Endothelial cell of umbilical vein (primary cell): Measurements from ENCODE around the gene TFDP1. TPM values are rescaled to one million over a fixed set of nuclear protein-coding genes. Genes with fewer than 3 reads are reported as not detected.

Experiments used
- BruUV-seq: library from RNA; stranded (reverse); fragments of 400-500 nt; replicated peaks from 2 replicates; lab custom pipeline; 2021; lab: Mats Ljungman, UMichigan
- CTCF ChIA-PET: fragments of 300-600, 350-600 bp; sonication (Branson Sonifier 250); formaldehyde crosslinking; loops from one replicate; lab custom pipeline; 2021; ENCODE audit warnings: antibody characterized with exemption, inconsistent platforms; lab: Charles Lee
- POLR2A ChIA-PET: fragments of 300-600, 350-600 bp; sonication (Branson Sonifier 250); formaldehyde crosslinking; loops from one replicate; lab custom pipeline; 2021; ENCODE audit warnings: antibody characterized with exemption, inconsistent platforms; lab: Charles Lee
- DNase-seq: peaks from one replicate; pipeline ENCODE4 v3.0.0-alpha.2; 2011; ENCODE audit warnings: low read depth, low spot score
- FAIRE-seq: peaks from 2 replicates; lab custom pipeline; 2011; peaks lifted over from hg19 to GRCh38; lab: Jason Lieb, UNC
- H2AFZ ChIP-seq: 2 replicates; pipeline ENCODE4 v1.6.0; 2012; ENCODE audit warnings: low read depth, low read length, control low read depth, inconsistent platforms
- H3K27ac ChIP-seq: 2 replicates; pipeline ENCODE4 v1.5.1; 2011; ENCODE audit warnings: low read depth, mild to moderate bottlenecking, control low read depth, low read length, moderate library complexity; ENCODE audit not compliant: insufficient read depth
- H3K27me3 ChIP-seq, 2 experiments: 2 replicates each; pipeline versions ENCODE4 v1.6.0 to v1.6.1; 2011; ENCODE audit warnings: low read length in 2 of 2, mixed read lengths in 1 of 2; ENCODE audit not compliant: control insufficient read depth in 2 of 2, insufficient read depth in 2 of 2
- H3K36me3 ChIP-seq, 2 experiments: 2 replicates in 1 of 2; 3 replicates in 1 of 2; pipeline ENCODE4 v1.5.1; 2011; ENCODE audit warnings: low read length in 2 of 2, mild to moderate bottlenecking in 1 of 2, moderate library complexity in 1 of 2; ENCODE audit not compliant: control insufficient read depth in 2 of 2, insufficient read depth in 2 of 2; ENCODE audit errors: extremely low read depth in 1 of 2
- H3K4me1 ChIP-seq: 3 replicates; pipeline ENCODE4 v1.5.1; 2011; ENCODE audit warnings: mild to moderate bottlenecking, low read length; ENCODE audit not compliant: control insufficient read depth, insufficient read depth; ENCODE audit errors: extremely low read depth
- H3K4me2 ChIP-seq: 2 replicates; pipeline ENCODE4 v1.6.1; 2011; ENCODE audit warnings: low read length, control low read depth, mixed read lengths; ENCODE audit not compliant: insufficient read depth
- H3K4me3 ChIP-seq, 3 experiments: fragments of 200-600 bp in 1 of 3; sonication (generic), shearing (Covaris generic) in 1 of 3; replicated peaks in 1 of 3; 2 replicates each; pipeline ENCODE4 v1.5.1; 2011 to 2016; ENCODE audit warnings: control low read depth in 3 of 3, low read length in 3 of 3, mild to moderate bottlenecking in 2 of 3, inconsistent platforms in 1 of 3, low read depth in 1 of 3, moderate library complexity in 1 of 3; ENCODE audit not compliant: insufficient read depth in 1 of 3
- H3K79me2 ChIP-seq: 2 replicates; pipeline ENCODE4 v1.6.0; 2012; ENCODE audit warnings: low read length, inconsistent platforms; ENCODE audit not compliant: control insufficient read depth, insufficient read depth
- H3K9ac ChIP-seq: replicated peaks from 2 replicates; pipeline ENCODE3; 2011; ENCODE audit warnings: low read length, control low read depth; ENCODE audit not compliant: insufficient read depth; ENCODE audit errors: extremely low read depth
- H3K9me1 ChIP-seq: replicated peaks from 3 replicates; pipeline ENCODE4 v1.6.0; 2011; ENCODE audit warnings: mild to moderate bottlenecking, low read length; ENCODE audit not compliant: control insufficient read depth, insufficient read depth; ENCODE audit errors: extremely low read depth
- H3K9me3 ChIP-seq: replicated peaks from 2 replicates; pipeline ENCODE4 v1.5.1; 2012; ENCODE audit warnings: low read length, inconsistent platforms; ENCODE audit not compliant: control insufficient read depth, insufficient read depth
- H4K20me1 ChIP-seq: replicated peaks from 2 replicates; pipeline ENCODE3; 2011; ENCODE audit warnings: mild to moderate bottlenecking, low read length; ENCODE audit not compliant: control insufficient read depth, insufficient read depth; ENCODE audit errors: extremely low read depth
- EZH2 ChIP-seq: IDR thresholded peaks from 2 replicates; pipeline ENCODE4 v1.6.1; 2012; ENCODE audit warnings: borderline replicate concordance, low read depth, mild to moderate bottlenecking, moderate library complexity, low read length, inconsistent platforms; ENCODE audit not compliant: severe bottlenecking
- FOS ChIP-seq: IDR thresholded peaks from 2 replicates; pipeline ENCODE4 v1.6.1; 2011; ENCODE audit warnings: mild to moderate bottlenecking, low read length, moderate library complexity, borderline replicate concordance; ENCODE audit not compliant: insufficient read depth
- GATA2 ChIP-seq: IDR thresholded peaks from 2 replicates; pipeline ENCODE4 v1.7.0; 2011; ENCODE audit warnings: low read depth, mild to moderate bottlenecking, moderate library complexity, mixed read lengths, low read length; ENCODE audit not compliant: insufficient read length, insufficient read depth
- JUN ChIP-seq: IDR thresholded peaks from 2 replicates; pipeline ENCODE4 v1.6.1; 2011; ENCODE audit warnings: borderline replicate concordance, low read depth; ENCODE audit not compliant: insufficient read length, insufficient read depth
- MYC ChIP-seq: IDR thresholded peaks from one replicate; pipeline ENCODE4 v1.6.1; 2011; ENCODE audit warnings: mild to moderate bottlenecking, low read depth, low read length
- POLR2A ChIP-seq: IDR thresholded peaks from 2 replicates; pipeline ENCODE4 v1.6.1; 2012; ENCODE audit warnings: low read depth, mild to moderate bottlenecking, control low read depth, low read length
- POLR2AphosphoS5 ChIP-seq: IDR thresholded peaks from 2 replicates; pipeline ENCODE4 v1.6.1; 2012; ENCODE audit warnings: low read depth, mild to moderate bottlenecking, control low read depth, low read length, moderate library complexity; ENCODE audit not compliant: insufficient read depth
- dilution Hi-C: fragments of 300-500 bp; cut with MboI; formaldehyde crosslinking; loops from one replicate; pipeline ENCODE4 v1.15.0; 2019; ENCODE audit warnings: low sequenced_read_pairs; ENCODE audit not compliant: extremely low pct_ligation_motif_present
- intact Hi-C: fragments of 100-400 bp; cut with micrococcal nuclease; formaldehyde crosslinking; loops from one replicate; pipeline ENCODE4 v1.10.0; 2022
- polyA plus RNA-seq, 4 experiments: library from polyadenylated mRNA; depleted of rRNA in 3 of 4; stranded (reverse) in 3 of 4; unstranded in 1 of 4; fragments of >200 nt; gene quantifications; 2 replicates each; pipeline versions ENCODE4 v1.2.1 to v1.2.3, GENCODE V29; 2011 to 2012; ENCODE audit warnings: missing spikeins in 1 of 4
- total RNA-seq: library from RNA; stranded (reverse); gene quantifications from 2 replicates; pipeline ENCODE4 v1.2.3, GENCODE V29; 2021
- TF ChIP-seq, protein P1 (sequence below), 2 donors: IDR thresholded peaks; 1 replicate in 1 of 2; 2 replicates in 1 of 2; pipeline ENCODE4 v1.5.1; 2011; ENCODE audit warnings: low read length in 2 of 2, mild to moderate bottlenecking in 2 of 2, moderate library complexity in 2 of 2, control low read depth in 1 of 2, inconsistent platforms in 1 of 2, low read depth in 1 of 2; ENCODE audit not compliant: insufficient read depth in 1 of 2; ENCODE audit errors: extremely low read depth in 1 of 2
- TF ChIP-seq, protein P2 (sequence below): IDR thresholded peaks from 2 replicates; pipeline ENCODE4 v1.6.1; 2011; ENCODE audit not compliant: insufficient read depth, insufficient read length

Gene TFDP1
- total and polyA plus RNA-seq, 2 donors (not counting 3 experiments of a cell fraction or from before 2014, with no cell fraction given), result 64.3 to 137 TPM

DNA sequence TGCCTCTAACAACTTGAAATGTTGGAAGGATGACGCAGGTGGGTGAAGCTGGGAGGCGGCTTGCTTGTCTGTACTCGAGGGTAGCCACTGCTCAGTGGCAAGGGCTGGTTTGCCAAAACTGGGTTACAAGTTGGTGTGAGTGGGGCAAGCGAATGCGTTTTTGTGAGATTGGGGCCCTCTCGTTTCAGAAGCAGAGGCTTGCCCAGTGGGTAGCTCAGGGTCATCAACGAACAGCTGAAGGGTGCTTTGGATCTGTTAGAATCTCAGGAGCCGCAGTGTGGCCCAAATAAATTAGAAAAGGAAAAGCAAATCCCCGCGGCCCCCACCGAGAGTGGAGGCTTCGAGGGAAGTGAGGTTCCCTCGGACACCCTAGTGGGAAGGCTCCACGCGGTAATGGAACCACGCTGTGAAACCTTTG is 66.2 kb downstream of the TFDP1 start:
- no TSS peak for BruUV-seq
- Histone ChIP-seq H3K27me3 (no peaks in the 10 kb centered on the region), H3K27ac (no peak overlapping the region), H3K4me2 (no peak overlapping the region), H3K9me1 (no peaks in the 10 kb centered on the region), H3K4me1 (peaks cover 4% of the 10 kb centered on the region), H4K20me1 (no peaks in the 10 kb centered on the region), H3K9me3 (no peaks in the 10 kb centered on the region), H3K36me3 (no peaks in the 10 kb centered on the region), H3K79me2 (no peaks in the 10 kb centered on the region), H3K9ac (no peak overlapping the region), H3K4me3 (no peak overlapping the region), H2AFZ (no peak overlapping the region)
- no peak for FAIRE-seq
- CTCF ChIA-PET, result no interaction called here
- TF ChIP-seq JUN (no peak), POLR2AphosphoS5 (no peak), MYC (no peak), FOS (no peak), GATA2 (no peak), POLR2A (no peak), EZH2 (no peak)
- TF ChIP-seq, protein P1, sequence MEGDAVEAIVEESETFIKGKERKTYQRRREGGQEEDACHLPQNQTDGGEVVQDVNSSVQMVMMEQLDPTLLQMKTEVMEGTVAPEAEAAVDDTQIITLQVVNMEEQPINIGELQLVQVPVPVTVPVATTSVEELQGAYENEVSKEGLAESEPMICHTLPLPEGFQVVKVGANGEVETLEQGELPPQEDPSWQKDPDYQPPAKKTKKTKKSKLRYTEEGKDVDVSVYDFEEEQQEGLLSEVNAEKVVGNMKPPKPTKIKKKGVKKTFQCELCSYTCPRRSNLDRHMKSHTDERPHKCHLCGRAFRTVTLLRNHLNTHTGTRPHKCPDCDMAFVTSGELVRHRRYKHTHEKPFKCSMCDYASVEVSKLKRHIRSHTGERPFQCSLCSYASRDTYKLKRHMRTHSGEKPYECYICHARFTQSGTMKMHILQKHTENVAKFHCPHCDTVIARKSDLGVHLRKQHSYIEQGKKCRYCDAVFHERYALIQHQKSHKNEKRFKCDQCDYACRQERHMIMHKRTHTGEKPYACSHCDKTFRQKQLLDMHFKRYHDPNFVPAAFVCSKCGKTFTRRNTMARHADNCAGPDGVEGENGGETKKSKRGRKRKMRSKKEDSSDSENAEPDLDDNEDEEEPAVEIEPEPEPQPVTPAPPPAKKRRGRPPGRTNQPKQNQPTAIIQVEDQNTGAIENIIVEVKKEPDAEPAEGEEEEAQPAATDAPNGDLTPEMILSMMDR (IDR thresholded peaks at IDR 0.05; ENCODE audit: extremely low read depth in 1 of 2, insufficient read depth in 1 of 2, low read depth in 1 of 2, low read length in 2 of 2), result no peak
- TF ChIP-seq, protein P2, sequence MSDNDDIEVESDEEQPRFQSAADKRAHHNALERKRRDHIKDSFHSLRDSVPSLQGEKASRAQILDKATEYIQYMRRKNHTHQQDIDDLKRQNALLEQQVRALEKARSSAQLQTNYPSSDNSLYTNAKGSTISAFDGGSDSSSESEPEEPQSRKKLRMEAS, result no peak
- no peak for DNase-seq
- intact Hi-C loops (no loop called here), dilution Hi-C loops (no loop called here)
- POLR2A ChIA-PET, result no interaction called here
